GM18858 (cell line): Measurements from ENCODE around the gene CBFA2T3.

ENCODE experiments used
- ATAC-seq: cut with Tn5 transposase; IDR thresholded peaks from one replicate; pipeline ENCODE4 v1.9.1; 2021; ENCODE audit not compliant: unreplicated experiment

Gene CBFA2T3

DNA sequence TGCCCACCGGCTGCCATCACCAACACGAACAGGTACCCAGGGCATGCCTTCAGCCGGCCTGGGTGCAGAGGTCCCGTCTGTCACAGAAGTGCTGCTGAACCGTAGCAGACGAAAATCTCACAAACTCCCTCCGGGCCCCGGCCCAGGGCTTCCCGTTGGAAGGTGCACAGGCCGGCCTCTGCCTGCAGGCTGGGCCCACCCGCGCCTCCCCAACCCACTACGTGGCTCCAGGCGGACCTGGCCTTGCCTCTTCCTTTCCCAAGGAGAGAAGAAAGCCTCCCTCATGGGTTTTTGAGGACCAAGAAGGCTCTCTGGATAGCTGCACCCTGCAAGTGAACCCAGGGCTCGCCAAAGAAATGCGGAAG lies 65.1 kb downstream of the CBFA2T3 start:
- no peak for ATAC-seq

DNA sequence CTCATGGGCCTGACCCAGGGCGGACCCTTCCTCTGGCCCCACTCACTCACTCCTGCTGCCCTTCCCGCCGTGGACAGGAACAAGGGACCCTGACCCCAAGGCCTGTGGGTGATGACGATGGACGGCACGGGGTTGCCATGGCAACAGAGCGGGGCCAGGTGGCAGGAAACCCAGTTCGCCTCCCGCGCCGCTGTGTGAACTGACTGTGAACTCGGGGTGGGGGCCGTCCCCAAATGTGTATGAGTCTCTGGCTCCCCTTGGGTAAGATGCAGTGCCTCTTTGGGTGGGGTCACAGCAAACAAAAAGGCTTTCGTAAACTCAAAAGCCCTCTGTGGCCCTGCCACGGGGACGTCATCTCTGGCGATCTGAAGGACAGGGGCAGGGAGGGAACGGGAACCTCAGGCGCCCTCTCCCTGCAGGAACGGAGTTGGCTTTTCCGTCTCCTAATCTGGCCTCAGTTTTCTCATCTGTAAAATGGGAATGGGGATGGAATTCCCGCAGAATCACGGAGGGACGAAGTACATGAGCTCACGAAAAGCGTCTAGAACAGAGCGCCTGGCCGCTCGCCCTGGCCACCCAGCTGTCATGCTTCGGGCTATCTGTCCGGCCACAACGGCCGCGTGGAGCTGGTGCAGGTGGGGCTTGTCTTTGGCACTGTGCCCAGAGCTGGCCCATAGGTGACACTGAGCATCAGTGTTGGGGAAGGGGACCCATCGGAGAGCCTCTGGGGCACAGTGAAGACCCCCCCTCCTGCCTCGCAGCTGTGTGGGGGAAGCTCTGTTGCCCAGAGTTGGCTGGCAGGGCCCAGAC lies 65.7 kb downstream of the CBFA2T3 start:
- ATAC-seq, result no peak

GRCh38 chr16:88910284-88911135 lies 66.5 kb downstream of the CBFA2T3 start:
- ATAC-seq, result no peak

- no peak for ATAC-seq
Observed at GRCh38 chr16:88909431-88910210, 67.4 kb downstream of the CBFA2T3 start.

DNA sequence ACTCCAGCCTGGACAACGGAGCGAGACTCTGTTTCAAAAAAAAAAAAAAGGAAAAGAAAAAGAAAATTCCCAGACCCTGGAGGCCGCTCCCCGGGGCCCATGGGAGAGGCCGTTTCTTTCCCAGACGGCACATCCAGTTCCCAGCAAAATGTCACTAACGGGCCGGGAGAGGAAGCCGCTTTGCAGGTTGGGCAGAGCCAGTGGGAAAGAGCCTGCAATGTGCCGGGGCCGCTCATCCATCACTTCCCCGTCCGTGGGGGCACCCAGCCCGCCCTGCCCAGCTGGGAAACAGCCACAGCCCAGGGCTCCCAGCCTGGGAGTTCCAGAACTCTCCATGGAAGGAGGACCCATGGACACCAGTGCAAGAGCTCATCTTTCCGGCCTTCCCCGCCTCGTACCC lies 68.7 kb downstream of the CBFA2T3 start:
- no peak for ATAC-seq

DNA sequence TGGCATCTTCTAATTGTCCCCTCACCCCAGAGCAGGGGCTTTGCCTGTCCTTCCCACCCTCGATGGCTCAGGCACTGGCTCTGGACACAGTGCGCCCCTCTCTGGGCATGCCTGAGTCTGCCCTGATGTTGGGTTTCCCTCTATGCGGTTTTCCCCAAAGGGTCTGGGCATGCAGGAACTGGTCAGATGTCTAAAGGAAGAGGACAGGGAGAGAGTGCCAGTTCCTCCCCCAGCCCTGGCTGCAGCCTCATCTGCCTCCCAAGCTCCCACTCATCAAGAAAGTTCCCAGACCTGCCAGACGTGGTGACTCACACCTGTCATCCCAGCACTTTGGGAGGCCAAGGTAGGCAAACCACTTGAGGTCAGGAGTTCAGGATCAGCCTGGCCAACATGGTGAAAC lies 69.2 kb downstream of the CBFA2T3 start:
- ATAC-seq, result no peak

GRCh38 chr16:88906535-88907105 lies 70.4 kb downstream of the CBFA2T3 start:
- no peak for ATAC-seq

DNA sequence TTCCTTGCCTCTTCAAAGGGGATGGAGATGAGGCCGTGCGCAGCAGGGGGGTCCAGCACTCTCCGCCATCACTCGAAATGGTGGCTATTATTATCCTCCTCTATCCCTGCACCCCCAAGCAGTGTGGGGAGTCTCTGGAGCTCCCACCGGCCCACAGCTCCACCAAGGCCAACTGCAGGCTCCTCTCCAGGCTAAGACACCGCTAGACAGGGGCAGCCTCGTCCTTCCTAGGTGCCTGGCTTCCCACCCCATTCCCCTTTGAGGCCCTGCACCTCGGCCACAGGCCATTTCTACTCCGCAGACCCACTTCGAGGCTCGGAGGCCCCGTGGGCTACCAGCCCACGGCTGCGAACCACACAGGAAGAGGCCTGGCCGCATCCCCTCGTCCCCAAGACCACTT lies 71.0 kb downstream of the CBFA2T3 start:
- no peak for ATAC-seq

DNA sequence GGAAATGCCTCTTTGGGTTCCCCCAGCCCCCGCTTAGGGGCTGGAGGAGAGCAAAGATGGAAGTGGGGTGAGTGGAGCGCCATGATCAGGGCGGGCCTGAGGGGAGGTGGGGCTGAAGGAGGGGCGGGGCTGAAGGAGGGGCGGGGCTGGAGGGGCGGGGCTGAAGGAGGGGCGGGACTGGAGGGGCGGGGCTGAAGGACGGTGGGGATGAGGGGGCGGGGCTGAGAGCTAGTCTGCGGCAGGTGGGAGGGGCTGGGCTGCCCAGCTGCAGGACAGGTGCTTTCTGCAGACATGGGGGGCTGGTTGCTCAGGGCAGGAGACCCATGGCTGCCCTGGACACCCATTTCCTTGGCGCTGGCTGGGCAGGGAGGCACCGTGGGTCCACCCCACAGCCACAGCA lies 71.4 kb downstream of the CBFA2T3 start:
- no peak for ATAC-seq

DNA sequence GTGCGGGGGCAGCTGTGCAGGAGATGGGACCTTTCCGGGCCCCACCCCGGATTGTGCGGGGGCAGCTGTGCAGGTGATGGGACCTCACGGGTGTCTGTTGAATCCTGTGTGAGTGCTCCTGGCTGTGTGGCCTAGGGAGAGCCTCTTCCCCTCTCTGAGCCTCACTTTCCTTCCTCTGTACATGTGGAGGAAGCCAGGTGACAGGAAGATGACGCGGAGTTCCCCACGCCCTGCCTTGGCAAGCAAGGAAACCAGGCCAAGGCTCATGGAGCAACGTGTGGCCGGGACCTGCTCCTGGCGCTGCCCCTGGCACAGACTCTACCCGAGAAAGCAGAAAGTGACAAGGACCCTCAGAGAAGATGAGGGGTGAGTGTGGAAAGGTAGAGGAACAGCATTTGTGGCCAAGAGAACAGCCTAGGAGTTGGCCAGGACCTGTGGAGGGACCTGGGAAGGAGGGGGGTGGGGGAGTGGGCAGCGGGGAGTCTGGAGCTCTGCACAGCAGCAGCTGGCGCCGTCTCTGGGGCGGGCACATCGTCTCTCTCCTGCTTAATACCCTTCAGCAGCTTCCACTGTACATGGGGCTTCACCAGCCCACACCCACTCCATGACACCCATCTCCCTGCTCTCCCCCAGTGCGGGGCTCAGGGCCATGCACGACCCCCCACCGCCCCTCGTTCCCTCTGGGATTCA lies 72.2 kb downstream of the CBFA2T3 start:
- ATAC-seq, result no peak

- ATAC-seq, result no peak
Observed at GRCh38 chr16:88903267-88903666, 73.7 kb downstream of the CBFA2T3 start.

DNA sequence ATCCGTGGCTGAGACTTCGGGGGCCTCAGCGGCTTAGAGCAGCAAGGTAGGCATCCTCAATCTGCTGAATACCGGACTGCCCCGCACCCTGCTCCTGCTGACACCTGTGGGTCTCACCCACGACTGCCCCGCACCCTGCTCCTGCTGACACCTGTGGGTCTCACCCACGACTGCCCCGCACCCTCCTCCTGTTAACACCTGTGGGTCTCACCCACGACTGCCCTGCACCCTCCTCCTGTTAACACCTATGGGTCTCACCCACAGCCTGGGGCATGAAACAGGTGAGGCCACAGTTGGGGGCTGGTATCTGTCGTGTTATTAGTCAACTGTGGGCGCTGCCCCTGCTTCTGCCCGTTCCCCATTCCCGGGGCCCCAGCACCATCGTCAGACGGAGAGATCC lies 74.3 kb downstream of the CBFA2T3 start:
- ATAC-seq, result no peak

DNA sequence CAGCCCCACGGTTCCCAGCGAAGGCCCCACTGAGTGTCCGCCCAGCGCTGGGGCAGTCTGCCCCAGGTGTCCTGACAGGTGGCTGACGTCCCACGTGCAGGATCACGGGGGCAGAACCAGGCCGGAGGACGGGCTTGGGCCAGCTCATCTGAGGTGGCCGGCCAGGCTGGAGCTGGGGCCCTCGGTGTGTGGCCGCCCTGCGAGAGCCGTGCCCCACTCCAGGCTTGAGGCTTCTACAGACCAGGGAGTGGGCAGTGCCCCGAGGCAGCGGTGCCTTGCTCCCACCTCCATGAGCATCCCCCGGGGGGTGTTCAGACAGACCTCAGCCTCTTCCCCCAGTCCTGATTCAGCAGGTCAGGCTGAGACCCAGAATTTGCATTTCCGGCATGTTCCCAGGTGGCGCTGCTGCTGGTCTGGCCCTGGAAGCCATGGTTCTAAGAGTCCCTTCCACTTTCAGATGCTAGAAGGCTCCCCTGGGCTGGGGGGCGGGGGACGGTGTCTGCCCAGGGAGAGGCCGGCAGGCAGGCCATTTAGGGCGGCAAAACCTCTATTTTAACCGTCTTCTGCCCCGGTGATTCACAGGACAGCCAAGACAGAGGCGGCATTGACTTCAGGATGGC lies 75.2 kb downstream of the CBFA2T3 start:
- ATAC-seq, result no peak

DNA sequence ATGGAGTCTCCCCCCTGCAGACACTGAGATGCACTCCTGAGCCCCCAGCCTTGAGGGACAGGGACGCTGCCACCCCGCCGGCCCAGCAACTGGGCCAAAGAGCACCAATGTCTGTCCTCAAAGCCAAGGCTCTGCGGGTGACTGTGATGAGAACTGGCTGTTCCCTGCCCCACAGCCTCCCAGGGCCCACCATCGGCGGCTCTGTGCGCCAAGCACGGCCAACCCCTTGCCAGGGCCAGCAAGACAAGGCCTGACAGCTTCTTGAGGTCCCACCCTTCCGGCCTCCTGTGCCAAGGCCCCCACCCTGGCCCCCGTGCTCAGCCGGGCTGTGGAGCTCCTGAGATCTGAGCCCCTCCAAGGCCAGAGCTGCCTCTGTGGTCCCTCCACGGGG lies 76.3 kb downstream of the CBFA2T3 start:
- no peak for ATAC-seq

DNA sequence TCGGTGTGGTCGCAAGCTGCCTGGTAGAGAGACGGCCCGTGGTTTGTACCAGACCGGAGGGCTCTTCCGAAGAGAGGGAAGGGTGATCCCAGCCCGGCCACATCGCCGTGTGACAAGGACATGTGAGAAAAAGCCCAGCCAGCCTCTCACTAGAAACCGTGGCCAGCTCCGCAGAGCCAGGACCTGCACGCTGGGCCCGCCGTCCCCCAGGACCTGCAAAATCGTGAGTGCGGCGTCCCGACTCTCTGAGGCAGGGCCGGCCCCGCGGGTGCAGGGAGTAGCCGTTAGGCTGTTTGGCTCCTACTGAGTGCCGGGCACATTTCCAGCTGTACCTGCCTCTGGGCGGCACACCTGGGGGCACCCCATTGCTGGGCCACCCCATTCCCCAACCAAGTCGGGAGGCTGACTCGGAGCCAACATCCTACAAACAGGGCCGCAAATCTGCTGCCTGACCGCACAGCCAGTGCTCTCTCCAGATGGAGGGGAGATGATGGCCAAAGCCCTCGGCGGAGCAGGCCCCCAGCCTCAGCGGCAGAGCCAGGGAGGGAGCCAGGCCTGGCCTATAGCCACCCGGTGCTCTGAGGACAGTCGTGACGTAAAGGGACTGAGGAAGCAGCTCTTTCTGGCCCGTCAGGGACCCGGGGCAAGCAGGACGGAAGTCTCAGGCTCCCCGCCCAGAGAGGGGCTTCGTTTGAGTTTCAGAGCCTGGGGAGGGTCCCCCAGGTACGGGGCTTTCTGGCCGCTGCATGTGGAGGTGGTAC lies 76.9 kb downstream of the CBFA2T3 start:
- no peak for ATAC-seq

- ATAC-seq, result no peak
Observed at GRCh38 chr16:88897696-88898425, 79.1 kb downstream of the CBFA2T3 start.

DNA sequence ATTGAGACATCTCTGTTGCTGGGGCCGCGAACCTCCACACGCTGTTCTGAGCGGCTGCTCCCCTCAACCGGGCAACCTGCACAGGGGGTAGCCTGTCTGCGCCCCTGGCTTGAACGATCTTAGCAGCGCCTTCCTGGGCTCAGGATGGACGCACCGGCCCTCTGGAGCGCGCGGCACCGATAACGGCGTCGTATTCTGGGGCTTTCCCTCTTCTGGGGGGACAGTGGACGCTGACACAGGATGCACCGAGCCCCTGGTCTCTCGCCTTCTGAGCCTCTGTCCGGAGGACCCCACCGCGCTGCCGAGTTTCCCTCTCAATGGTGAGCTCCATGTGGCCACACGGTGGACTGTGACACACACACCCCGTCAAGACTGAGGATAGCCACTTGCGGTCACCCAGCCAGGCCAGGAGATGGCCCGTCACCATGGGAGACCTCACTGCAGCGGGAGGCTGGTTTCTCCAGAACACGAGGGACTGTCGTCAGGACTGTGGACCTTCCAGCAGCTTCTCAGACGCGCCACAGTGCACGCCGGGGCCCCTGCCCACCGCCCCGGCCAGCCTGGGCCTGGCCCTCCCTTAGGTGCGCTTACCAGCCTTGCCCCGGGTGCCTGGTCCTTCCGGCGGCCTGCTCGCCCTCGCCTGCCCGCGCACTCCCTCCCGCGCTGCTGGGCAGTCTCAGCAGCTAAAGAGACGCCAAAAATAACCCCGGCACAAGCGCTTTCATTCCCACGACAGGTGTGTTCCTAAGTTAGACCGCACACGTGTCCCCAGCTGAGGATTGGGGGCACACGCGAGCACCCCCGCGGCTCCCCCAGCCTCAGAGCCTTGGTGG lies 80.6 kb downstream of the CBFA2T3 start:
- ATAC-seq, result no peak

GRCh38 chr16:88895335-88895734 lies 81.7 kb downstream of the CBFA2T3 start:
- no peak for ATAC-seq
